K562 (cell line): ENCODE measurements around the gene BCAS3. TPM values are rescaled to one million over a fixed set of nuclear protein-coding genes. Genes with fewer than 3 reads are reported as not detected.

Source experiments
- ATAC-seq: fragments of 200-7000 bp; cut with Tn5 transposase; 3 replicates; pipeline ENCODE4 v1.9.1; 2020; ENCODE audit warnings: moderate library complexity
- BruUV-seq: library from RNA; stranded (reverse); fragments of 400-500 nt; replicated peaks from 2 replicates; lab custom pipeline; 2021; lab: Mats Ljungman, UMichigan
- CTCF ChIA-PET: fragments of 300-600 bp; formaldehyde crosslinking; extraction: SDS; loops from one replicate; lab custom pipeline; 2021; ENCODE audit warnings: low intra/inter-chr PET ratio; lab: Yijun Ruan, JAX
- POLR2A ChIA-PET: fragments of 300-600, 350-650 bp; sonication (Branson Sonifier 250); formaldehyde crosslinking; extraction: SDS; loops from one replicate; lab custom pipeline; 2021; ENCODE audit warnings: antibody characterized with exemption, inconsistent platforms; lab: Yijun Ruan, JAX
- DNase-seq, 4 experiments: peaks; one replicate each; pipeline versions ENCODE4 v3.0.0 to v3.0.0-alpha.2; 2011 to 2018; ENCODE audit warnings: low spot score in 3 of 4, mixed read lengths in 3 of 4; ENCODE audit errors: extremely low read depth in 1 of 4
- FAIRE-seq: peaks from 2 replicates; lab custom pipeline; 2011; peaks lifted over from hg19 to GRCh38; lab: Jason Lieb, UNC
- H2AFZ ChIP-seq: 2 replicates; pipeline ENCODE4 v1.6.0; 2011; ENCODE audit warnings: low read depth, low read length, control low read depth, inconsistent platforms
- H3K27ac ChIP-seq: fragments of 200-600 bp; 3 replicates; pipeline ENCODE4 v1.8.0; 2011; ENCODE audit warnings: low read depth, mild to moderate bottlenecking, control low read depth, inconsistent platforms, low read length, moderate library complexity, mixed read lengths; ENCODE audit errors: extremely low read depth
- H3K27me3 ChIP-seq, 2 experiments: fragments of 300-600 bp in 1 of 2; 2 replicates in 1 of 2; 3 replicates in 1 of 2; pipeline versions ENCODE4 v1.6.0 to v1.8.0; 2011; ENCODE audit warnings: inconsistent platforms in 2 of 2, low read length in 2 of 2, mild to moderate bottlenecking in 1 of 2, mixed read lengths in 1 of 2, moderate library complexity in 1 of 2; ENCODE audit not compliant: control insufficient read depth in 2 of 2, insufficient read depth in 2 of 2
- H3K36me3 ChIP-seq: fragments of 300-600 bp; 3 replicates; pipeline ENCODE4 v1.8.0; 2011; ENCODE audit warnings: mild to moderate bottlenecking, low read length, inconsistent platforms; ENCODE audit not compliant: control insufficient read depth, insufficient read depth
- H3K4me1 ChIP-seq, 2 experiments: fragments of 200-600 bp in 1 of 2; replicated peaks in 1 of 2; 2 replicates in 1 of 2; 3 replicates in 1 of 2; pipeline versions ENCODE4 v1.5.1 to v1.8.0; 2011; ENCODE audit warnings: inconsistent platforms in 2 of 2, low read length in 2 of 2, mild to moderate bottlenecking in 1 of 2, mixed read lengths in 1 of 2, moderate library complexity in 1 of 2; ENCODE audit not compliant: control insufficient read depth in 2 of 2, insufficient read depth in 2 of 2
- H3K4me2 ChIP-seq: 2 replicates; pipeline ENCODE4 v1.6.1; 2011; ENCODE audit warnings: low read length, control low read depth, inconsistent platforms, mixed read lengths; ENCODE audit not compliant: insufficient read depth
- H3K4me3 ChIP-seq: fragments of 200-600 bp; sonication (generic), shearing (Covaris generic); 2 replicates; pipeline ENCODE4 v1.5.1; 2016; ENCODE audit warnings: control low read depth, inconsistent platforms
- H3K79me2 ChIP-seq: fragments of 200-600 bp; 3 replicates; pipeline ENCODE4 v1.8.0; 2011; ENCODE audit warnings: low read length, inconsistent platforms; ENCODE audit not compliant: control insufficient read depth, insufficient read depth
- H3K9ac ChIP-seq, 2 experiments: 2 replicates each; pipeline versions ENCODE4 v1.6.0 to v1.6.1; 2011; ENCODE audit warnings: low read depth in 2 of 2, low read length in 2 of 2, control low read depth in 1 of 2, inconsistent platforms in 1 of 2, mild to moderate bottlenecking in 1 of 2, mixed read lengths in 1 of 2; ENCODE audit not compliant: insufficient read depth in 1 of 2
- H3K9me1 ChIP-seq: one replicate; pipeline ENCODE4 v1.6.0; 2011; ENCODE audit warnings: inconsistent platforms, mild to moderate bottlenecking, low read length, moderate library complexity; ENCODE audit not compliant: control insufficient read depth, insufficient read depth
- H3K9me3 ChIP-seq: replicated peaks from 2 replicates; pipeline ENCODE4 v1.5.1; 2011; ENCODE audit warnings: low read depth, low read length, inconsistent platforms; ENCODE audit not compliant: control insufficient read depth, insufficient read depth
- H4K20me1 ChIP-seq: replicated peaks from 2 replicates; pipeline ENCODE4 v1.6.1; 2011; ENCODE audit warnings: low read length, inconsistent platforms, mixed read lengths; ENCODE audit not compliant: control insufficient read depth, insufficient read depth
- FOXA3 ChIP-seq, 2 experiments: fragments of 450-650 bp in 1 of 2; sonication (generic) in 1 of 2; formaldehyde crosslinking; IDR thresholded peaks in 1 of 2; conservative IDR thresholded peaks in 1 of 2; 2 replicates each; pipeline versions ENCODE4 v1.4.0 to v1.8.0; 2020 to 2022; ENCODE audit warnings: mild to moderate bottlenecking in 2 of 2, missing genetic modification reagents in 1 of 2
- ZBTB11 ChIP-seq, 3 experiments: fragments of 200-800 bp in 1 of 3; fragments of 250-450 bp in 1 of 3; fragments of 450-650 bp in 1 of 3; sonication (Bioruptor Pico) in 1 of 3; sonication (Bioruptor generic) in 1 of 3; formaldehyde crosslinking in 1 of 3; IDR thresholded peaks; 2 replicates each; pipeline versions ENCODE4 v1.6.1 to v1.8.0; 2016 to 2022; ENCODE audit warnings: mild to moderate bottlenecking in 2 of 3, missing genetic modification characterization in 2 of 3, missing compliant biosample characterization in 1 of 3, moderate library complexity in 1 of 3
- WGBS: fragments of 100-300 bp; shearing (Covaris generic); methylation state at CpG from one replicate; pipeline ENCODE4 v1.1.6; 2016; ENCODE audit warnings: low coverage, mixed read lengths; ENCODE audit not compliant: insufficient coverage; ENCODE audit errors: missing lambda C conversion rate; 5-methylcytosine and 5-hydroxymethylcytosine counted together
- in situ Hi-C: fragments of 300-500 bp; cut with MboI; formaldehyde crosslinking; loops from 4 replicates; pipeline ENCODE4 v1.15.0; 2018; ENCODE audit warnings: inconsistent platforms, mixed read lengths
- intact Hi-C: fragments of 100-400 bp; cut with micrococcal nuclease; formaldehyde crosslinking; loops from 2 replicates; pipeline ENCODE4 v1.14.2; 2022
- polyA plus RNA-seq, 8 experiments: library from polyadenylated mRNA; depleted of rRNA in 4 of 8; stranded (reverse) in 5 of 8; unstranded in 3 of 8; fragments of >200 nt; fragmentation: Nextera tagmentation in 2 of 8; fragmentation: Illumina TruSeq in 1 of 8; extraction: Ambion mirVana in 2 of 8; extraction: Trizol in 1 of 8; gene quantifications; 2 replicates each; pipeline versions ENCODE4 v1.2.1 to v1.2.3, GENCODE V29; 2011 to 2014; ENCODE audit warnings: inconsistent platforms in 1 of 8, missing spikeins in 1 of 8
- total RNA-seq, 7 experiments: library from RNA; depleted of rRNA in 6 of 7; stranded (reverse); fragments of >200 nt in 6 of 7; fragmentation: Illumina TruSeq in 2 of 7; extraction: Trizol in 2 of 7; gene quantifications; 2 replicates each; pipeline versions ENCODE4 v1.2.1 to v1.2.3, GENCODE V29; 2011 to 2021; ENCODE audit warnings: low replicate concordance in 1 of 7

BCAS3 gene
- total and polyA plus RNA-seq, 9 of the 15 experiments (the other 6 are each of a cell fraction or from before 2014, with no cell fraction given): 1.9 to 5.5 (median 3.5) TPM

- Histone ChIP-seq H3K27ac (no peak overlapping the region), H3K9me3 (no peaks in the 10 kb centered on the region), H3K27me3 (peaks cover 4 to 11% of the 10 kb centered on the region in 2 experiments; a peak in 2 of 5 replicates), H3K36me3 (no peaks in the 10 kb centered on the region), H3K79me2 (no peaks in the 10 kb centered on the region), H3K9me1 (no peaks in the 10 kb centered on the region), H3K4me2 (no peak overlapping the region), H2AFZ (no peak overlapping the region), H4K20me1 (no peaks in the 10 kb centered on the region), H3K4me3 (no peak overlapping the region), H3K4me1 (no peaks in the 10 kb centered on the region), H3K9ac (no peak overlapping the region)
- ChIA-PET POLR2A (interaction anchor here (0.6 to 1.6 kb wide), 4 partner anchors 8 to 61 kb away, joined by 3 to 4 read pairs (median 3); no protein-coding TSS in a partner anchor), CTCF (no interaction called here)
- in situ Hi-C loops: no loop called here
- TF ChIP-seq FOXA3 (CRISPR knock-in tag; conservative IDR thresholded peaks at IDR 0.05 in 1 of 2, IDR thresholded peaks at IDR 0.05 in 1 of 2) (no peak), ZBTB11 (CRISPR knock-in tag; IDR thresholded peaks at IDR 0.05) (peak in 1 of 3 experiments; percentile 65; a peak in 2 of 6 replicates)
- no peak for FAIRE-seq
- no TSS peak for BruUV-seq
- 6% methylated on average over 8 of the region's 8 CpGs for WGBS
- no peak for ATAC-seq
- no peak for DNase-seq
- intact Hi-C loops: no loop called here
Observed at GRCh38 chr17:61221597-61222471, 544.2 kb downstream of the BCAS3 start.
